Left colon (tissue), 2 donors: Measurements from ENCODE around the gene ADAM12. TPM values are rescaled to one million over a fixed set of nuclear protein-coding genes. Genes with fewer than 3 reads are reported as not detected.

Source experiments
- ATAC-seq: fragments of 200-7000 bp; cut with Tn5 transposase; one replicate; pipeline ENCODE4 v1.9.1; 2020; ENCODE audit warnings: mild to moderate bottlenecking, moderate library complexity
- DNase-seq, 2 donors: peaks; one replicate each; pipeline ENCODE4 v3.0.0-alpha.2; 2020
- intact Hi-C, 2 donors: fragments of 100-400 bp; cut with DNase I in 1 of 2; cut with micrococcal nuclease in 1 of 2; formaldehyde crosslinking; loops; one replicate each; pipeline versions ENCODE4 v1.11.2 to v1.14.0; 2022; cut with DNase I, micrococcal nuclease
- total RNA-seq, 2 donors: library from RNA; stranded (reverse); fragmentation: NEBNext Ultra II Directional; extraction: Animal tissue kit (Norgen Biotek cat#: 25700); gene quantifications; one replicate each; pipeline ENCODE4 v1.2.1, GENCODE V29; 2021
- donor health status: DM: no; HTN: no; CAD: no.
- donor health status: DM: yes; HTN: yes; CAD: no.

Gene ADAM12
- total RNA-seq, 2 donors from 2014 or later, result 0.28 to 0.61 TPM

GRCh38 chr10:126226988-126227761 is 161.1 kb downstream of the ADAM12 start:
- intact Hi-C loops, result no loop called here
- DNase-seq, result no peak

GRCh38 chr10:126226205-126226604 is 162.1 kb downstream of the ADAM12 start:
- intact Hi-C loops, result no loop called here
- ATAC-seq (no peak), DNase-seq (no peak)

More at GRCh38 chr10:126226988-126227761, 161.1 kb downstream of the ADAM12 start:
- no peak for ATAC-seq

GRCh38 chr10:126225672-126226008 is 162.6 kb downstream of the ADAM12 start:
- intact Hi-C loops, result no loop called here
- no peak for ATAC-seq
- DNase-seq, result no peak

- no peak for DNase-seq
- intact Hi-C loops, result no loop called here
Measured at GRCh38 chr10:126224967-126225671, 163.2 kb downstream of the ADAM12 start.

GRCh38 chr10:126223512-126224067 is 164.7 kb downstream of the ADAM12 start:
- ATAC-seq (no peak), DNase-seq (no peak)
- intact Hi-C loops, result no loop called here

More at GRCh38 chr10:126224967-126225671, 163.2 kb downstream of the ADAM12 start:
- no peak for ATAC-seq

GRCh38 chr10:126222736-126223511 is 165.4 kb downstream of the ADAM12 start:
- no peak for ATAC-seq
- intact Hi-C loops, result no loop called here

GRCh38 chr10:126221874-126222273 is 166.4 kb downstream of the ADAM12 start:
- ATAC-seq (no peak), DNase-seq (no peak)
- intact Hi-C loops, result no loop called here

More at GRCh38 chr10:126222736-126223511, 165.4 kb downstream of the ADAM12 start:
- no peak for DNase-seq

- no peak for DNase-seq
- intact Hi-C loops, result no loop called here
- ATAC-seq, result no peak
Measured at GRCh38 chr10:126218778-126219649, 169.3 kb downstream of the ADAM12 start.

GRCh38 chr10:126218174-126218573 is 170.1 kb downstream of the ADAM12 start:
- no peak for DNase-seq
- intact Hi-C loops, result no loop called here
- ATAC-seq, result no peak

- DNase-seq, result no peak
- intact Hi-C loops, result no loop called here
- no peak for ATAC-seq
Measured at GRCh38 chr10:126216632-126216961, 171.7 kb downstream of the ADAM12 start.

GRCh38 chr10:126215746-126216631 is 172.3 kb downstream of the ADAM12 start:
- intact Hi-C loops, result no loop called here
- DNase-seq (no peak), ATAC-seq (no peak)

- DNase-seq (no peak), ATAC-seq (no peak)
- intact Hi-C loops, result no loop called here
Measured at GRCh38 chr10:126214679-126215078, 173.6 kb downstream of the ADAM12 start.

GRCh38 chr10:126214021-126214420 is 174.3 kb downstream of the ADAM12 start:
- ATAC-seq (no peak), DNase-seq (no peak)
- intact Hi-C loops, result no loop called here

- DNase-seq, result no peak
- intact Hi-C loops, result no loop called here
- ATAC-seq, result no peak
Measured at GRCh38 chr10:126212738-126213137, 175.5 kb downstream of the ADAM12 start.

- ATAC-seq, result no peak
- no peak for DNase-seq
- intact Hi-C loops, result no loop called here
Measured at GRCh38 chr10:126210051-126210651, 178.1 kb downstream of the ADAM12 start.

- intact Hi-C loops, result no loop called here
- DNase-seq (no peak), ATAC-seq (no peak)
Measured at GRCh38 chr10:126209451-126209850, 178.8 kb downstream of the ADAM12 start.

- intact Hi-C loops, result no loop called here
- no peak for ATAC-seq
- no peak for DNase-seq
Measured at GRCh38 chr10:126208726-126209302, 179.5 kb downstream of the ADAM12 start.
